ENCODE data around the gene TMEM263.
"Not testable (repeated sequence)": the region's sequence is repeated elsewhere in the genome, so short reads cannot be mapped to it uniquely, and the experiment has no call there.

Gene TMEM263

GRCh38 chr12:106986625-106987389 lies 31.1 kb downstream of the TMEM263 start, which contains the start of gene MTERF2:
MTERF2 (minus strand) TSS chr12:106987146; CDS start chr12:106978714, 8,432 bp downstream.
- peak; percentile 81 to 84 for DNase-seq

DNA sequence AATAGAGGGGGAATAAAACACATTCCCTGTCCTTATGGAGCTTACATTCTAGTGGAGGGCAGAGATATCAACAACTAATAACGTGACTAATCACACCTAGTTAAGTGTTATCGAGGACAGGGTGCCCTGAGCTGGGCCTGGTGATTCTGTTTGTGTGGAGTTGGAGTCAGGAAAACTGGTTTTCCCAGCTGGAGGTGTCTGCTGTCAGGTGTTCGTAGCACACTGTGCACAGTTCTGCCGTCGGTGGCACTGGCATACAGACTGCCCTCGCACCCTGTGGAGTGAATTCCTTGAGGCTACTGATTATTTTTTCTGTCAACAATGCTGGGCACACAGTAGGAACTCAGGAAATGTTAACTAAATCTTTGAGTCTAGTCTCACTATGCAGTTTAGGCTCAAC lies 32.1 kb downstream of the TMEM263 start:
- DNase-seq: no peak

GRCh38 chr12:106994579-106995220 lies 39.0 kb downstream of the TMEM263 start:
- no peak for DNase-seq

- not testable (repeated sequence) for DNase-seq
These were observed 40.4 kb downstream of the TMEM263 start for GRCh38 chr12:106996102-106996501.

DNA sequence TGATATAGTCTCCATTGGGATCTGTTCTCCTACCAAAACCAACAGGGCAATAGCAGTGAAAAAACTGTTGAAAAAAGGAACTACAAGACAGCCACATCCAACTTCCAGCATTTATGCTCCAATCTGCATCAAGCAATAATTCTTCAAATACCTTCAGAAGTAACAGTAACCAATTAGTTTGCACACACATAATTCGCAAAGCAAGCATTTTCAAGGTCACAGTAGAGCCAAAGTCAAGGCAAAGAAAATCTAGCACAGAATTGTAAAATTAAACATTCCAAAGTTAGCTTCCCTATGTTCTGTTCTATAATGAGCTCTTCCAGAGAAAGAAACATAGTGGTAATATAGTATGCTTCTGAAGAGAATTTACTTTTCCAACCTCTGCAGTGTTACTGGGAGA lies 42.2 kb downstream of the TMEM263 start:
- no peak for DNase-seq

GRCh38 chr12:106999446-106999845 lies 43.7 kb downstream of the TMEM263 start:
- no peak for DNase-seq

- DNase-seq: not testable (repeated sequence)
These were observed 47.0 kb downstream of the TMEM263 start for GRCh38 chr12:107002665-107003064.

GRCh38 chr12:107007411-107007810 lies 51.7 kb downstream of the TMEM263 start:
- DNase-seq: no peak

DNA sequence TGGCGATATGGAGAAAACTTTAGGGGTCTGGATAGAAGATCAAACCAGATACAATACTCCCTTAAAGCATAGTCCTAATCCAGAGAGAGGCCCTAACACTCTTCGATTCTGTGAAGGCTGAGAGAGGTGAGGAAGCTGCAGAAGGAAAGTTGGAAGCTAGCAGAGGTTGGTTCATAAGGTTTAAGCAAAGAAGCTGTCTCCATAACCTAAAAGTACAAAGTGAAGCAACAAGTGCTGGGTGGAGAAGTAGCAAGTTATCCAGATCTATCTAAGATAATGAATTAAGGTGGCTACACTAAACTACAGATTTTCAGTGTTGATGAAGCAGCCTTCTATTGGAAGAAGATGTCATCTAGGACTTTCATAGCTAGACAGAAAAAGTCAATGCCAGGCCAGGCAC lies 55.8 kb downstream of the TMEM263 start:
- DNase-seq: no peak

DNA sequence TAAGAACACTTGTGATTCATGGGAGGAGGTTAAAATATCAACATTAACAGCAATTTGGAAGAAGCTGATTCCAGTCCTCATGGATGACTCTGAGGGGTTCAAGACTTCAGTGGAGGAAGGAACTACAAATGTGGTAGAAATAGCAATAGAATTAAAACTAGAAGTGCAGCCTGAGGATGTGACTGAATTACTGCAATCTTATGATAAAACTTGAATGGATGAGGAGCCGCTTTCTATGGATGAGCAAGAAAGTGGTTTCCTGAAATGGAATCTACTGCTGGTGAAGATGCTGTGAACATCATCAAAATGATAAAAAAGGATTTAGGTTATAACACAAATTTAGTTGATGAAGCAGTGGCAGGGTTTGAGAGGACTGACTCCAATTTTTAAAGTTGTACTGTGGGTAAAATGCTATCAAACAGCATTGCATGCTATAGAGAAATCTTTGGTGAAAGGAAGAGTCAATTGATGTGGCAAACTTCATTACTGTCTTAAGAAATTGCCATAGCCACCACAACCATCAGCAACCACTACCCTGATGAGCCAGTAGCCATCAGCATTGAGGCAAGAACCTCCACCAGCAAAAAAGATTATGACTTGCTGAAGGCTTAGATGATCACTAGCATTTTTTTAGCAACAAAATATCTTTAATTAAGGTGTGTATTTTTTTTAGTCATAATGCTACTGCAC lies 57.2 kb downstream of the TMEM263 start:
- DNase-seq: no peak

GRCh38 chr12:107014055-107014454 lies 58.3 kb downstream of the TMEM263 start:
- DNase-seq: no peak

DNA sequence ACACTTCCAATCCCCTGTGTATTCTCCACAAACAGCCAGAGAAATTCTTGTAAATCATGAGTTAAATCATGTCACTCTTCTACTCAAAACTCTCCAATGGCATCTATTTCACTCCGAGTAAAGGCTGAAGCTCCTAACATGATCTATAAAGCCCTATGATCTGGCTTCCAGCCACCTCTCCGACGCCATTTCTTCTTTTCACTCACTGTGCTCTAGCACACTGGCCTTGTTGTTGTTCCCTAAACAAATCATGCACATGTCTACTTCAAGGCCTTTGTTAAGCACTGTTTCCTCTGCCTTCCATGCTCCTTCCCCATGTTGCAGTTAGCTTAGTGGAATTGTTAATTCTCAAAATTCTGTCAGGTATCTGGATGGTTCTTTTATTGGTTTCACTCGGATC lies 61.3 kb downstream of the TMEM263 start:
- DNase-seq: no peak

DNA sequence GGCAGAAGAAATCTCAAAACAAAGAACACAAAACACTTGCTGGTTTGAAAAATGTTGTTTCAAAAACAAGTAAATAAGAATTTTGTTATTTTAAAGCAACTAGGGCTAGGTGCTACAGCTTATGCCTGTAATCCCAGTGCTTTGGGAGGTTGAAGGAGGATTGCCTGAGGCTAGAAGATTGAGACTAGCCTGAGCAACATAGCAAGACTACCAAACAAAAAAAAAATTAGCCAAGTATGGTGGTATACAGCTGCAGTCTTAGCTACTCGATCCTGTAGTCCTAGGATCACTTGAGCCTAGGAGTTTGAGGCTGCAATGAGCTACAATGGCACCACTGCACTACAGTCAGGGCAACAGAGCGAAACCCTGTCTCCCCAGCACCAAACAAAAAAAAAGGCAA lies 63.8 kb downstream of the TMEM263 start:
- no peak for DNase-seq
